SJCRH30 (cell line): Measurements from ENCODE around the gene NIPA2. TPM values are rescaled to one million over a fixed set of nuclear protein-coding genes. Genes with fewer than 3 reads are reported as not detected.

ENCODE experiments used
- DNase-seq, 2 experiments: peaks; one replicate each; pipeline ENCODE4 v3.0.0-alpha.2; 2015 to 2020
- H3K27ac ChIP-seq: fragments of 250-450 bp; sonication (Bioruptor Pico); 2 replicates; pipeline ENCODE4 v1.5.1; 2020; ENCODE audit warnings: mild to moderate bottlenecking, moderate library complexity
- H3K27me3 ChIP-seq: fragments of 250-450 bp; sonication (Bioruptor Pico); 2 replicates; pipeline ENCODE4 v1.5.1; 2020; ENCODE audit warnings: mild to moderate bottlenecking, moderate library complexity
- H3K36me3 ChIP-seq: fragments of 250-450 bp; sonication (Bioruptor Pico); 2 replicates; pipeline ENCODE4 v1.5.1; 2020; ENCODE audit warnings: mild to moderate bottlenecking, moderate library complexity
- H3K4me1 ChIP-seq: fragments of 250-450 bp; sonication (Bioruptor Pico); 2 replicates; pipeline ENCODE4 v1.5.1; 2020; ENCODE audit warnings: mild to moderate bottlenecking, moderate library complexity
- H3K4me3 ChIP-seq: fragments of 250-450 bp; sonication (Bioruptor Pico); 2 replicates; pipeline ENCODE4 v1.5.1; 2020; ENCODE audit warnings: mild to moderate bottlenecking, moderate library complexity
- H3K9me3 ChIP-seq: fragments of 250-450 bp; sonication (Bioruptor Pico); replicated peaks from 2 replicates; pipeline ENCODE4 v1.5.1; 2020; ENCODE audit warnings: mild to moderate bottlenecking, moderate library complexity
- total RNA-seq: library from RNA; depleted of rRNA; stranded (reverse); fragments of >200 nt; shearing (Covaris generic); gene quantifications from 2 replicates; pipeline ENCODE4 v1.2.3, GENCODE V29; 2014

The NIPA2 gene
- total RNA-seq, 1 experiment from 2014 or later = 108 TPM

DNA sequence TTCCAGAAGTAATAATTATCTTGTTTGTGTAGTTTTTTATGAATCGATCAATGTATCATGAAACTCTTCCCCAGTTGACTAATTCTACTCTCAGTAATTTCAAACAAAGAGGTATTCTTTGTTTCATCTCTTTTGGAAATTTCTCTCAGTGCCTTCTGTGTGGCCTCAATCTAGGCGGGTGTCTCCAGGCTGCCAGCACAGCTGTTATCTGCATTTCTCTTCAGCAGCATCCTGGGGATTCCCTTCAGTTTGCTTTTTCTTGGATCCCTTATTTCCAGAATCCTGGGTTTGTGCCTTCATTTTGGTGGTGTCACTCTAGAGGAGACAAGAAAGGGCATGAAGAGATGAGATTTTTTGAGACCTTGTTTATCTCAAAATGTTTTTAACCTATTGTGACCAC is 22.7 kb downstream of the NIPA2 start:
- Histone ChIP-seq H3K4me3 (no peak overlapping the region), H3K36me3 (peaks cover 82% of the 10 kb centered on the region), H3K27me3 (no peaks in the 10 kb centered on the region), H3K9me3 (no peaks in the 10 kb centered on the region), H3K4me1 (peaks cover 11% of the 10 kb centered on the region; the same call in 1 of the 2 replicates), H3K27ac (peak overlapping the region; percentile 11; the same call in 1 of the 2 replicates)
- peak; percentile 35 to 56 for DNase-seq

DNA sequence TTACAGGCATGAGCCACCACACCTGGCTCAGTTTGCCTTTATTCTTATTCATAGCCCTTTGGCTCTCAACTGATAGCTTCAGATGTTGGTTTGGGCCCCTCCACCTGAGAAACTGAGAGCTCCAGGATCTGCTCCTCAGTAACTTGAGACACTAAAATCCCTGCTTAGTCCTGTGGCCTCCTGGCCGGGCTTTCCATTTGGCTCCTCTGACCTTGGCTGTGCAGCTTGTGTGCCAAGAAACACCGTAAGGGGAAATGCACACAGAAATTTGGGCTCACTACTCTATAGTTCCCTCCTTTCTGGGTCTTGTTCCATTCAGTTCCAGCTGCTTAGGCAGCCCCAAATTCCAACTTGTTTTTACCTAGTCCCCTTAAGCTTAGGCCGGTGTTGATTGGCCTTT is 24.9 kb downstream of the NIPA2 start:
- DNase-seq = no peak
- Histone ChIP-seq H3K4me3 (no peak overlapping the region), H3K27ac (no peak overlapping the region), H3K4me1 (peaks cover 11% of the 10 kb centered on the region; the same call in 1 of the 2 replicates), H3K36me3 (peaks cover 86% of the 10 kb centered on the region), H3K27me3 (no peaks in the 10 kb centered on the region), H3K9me3 (no peaks in the 10 kb centered on the region)

DNA sequence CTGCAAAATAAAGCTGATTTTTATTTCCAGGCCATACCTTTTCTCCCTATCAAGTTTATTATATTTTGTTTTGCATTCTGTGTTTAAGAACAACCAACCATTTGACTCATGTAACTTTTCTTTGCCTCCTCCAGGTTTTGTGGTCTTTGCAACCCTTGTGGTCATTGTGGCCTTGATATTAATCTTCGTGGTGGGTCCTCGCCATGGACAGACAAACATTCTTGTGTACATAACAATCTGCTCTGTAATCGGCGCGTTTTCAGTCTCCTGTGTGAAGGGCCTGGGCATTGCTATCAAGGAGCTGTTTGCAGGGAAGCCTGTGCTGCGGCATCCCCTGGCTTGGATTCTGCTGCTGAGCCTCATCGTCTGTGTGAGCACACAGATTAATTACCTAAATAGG is 27.6 kb downstream of the NIPA2 start:
- H3K4me1 ChIP-seq = peaks cover 3% of the 10 kb centered on the region; the same call in 1 of the 2 replicates
- H3K27me3 ChIP-seq = no peaks in the 10 kb centered on the region
- no peak overlapping the region for H3K4me3 ChIP-seq
- peaks cover 90% of the 10 kb centered on the region for H3K36me3 ChIP-seq
- no peak overlapping the region for H3K27ac ChIP-seq
- DNase-seq = peak; percentile 29 to 31
- no peaks in the 10 kb centered on the region for H3K9me3 ChIP-seq

DNA sequence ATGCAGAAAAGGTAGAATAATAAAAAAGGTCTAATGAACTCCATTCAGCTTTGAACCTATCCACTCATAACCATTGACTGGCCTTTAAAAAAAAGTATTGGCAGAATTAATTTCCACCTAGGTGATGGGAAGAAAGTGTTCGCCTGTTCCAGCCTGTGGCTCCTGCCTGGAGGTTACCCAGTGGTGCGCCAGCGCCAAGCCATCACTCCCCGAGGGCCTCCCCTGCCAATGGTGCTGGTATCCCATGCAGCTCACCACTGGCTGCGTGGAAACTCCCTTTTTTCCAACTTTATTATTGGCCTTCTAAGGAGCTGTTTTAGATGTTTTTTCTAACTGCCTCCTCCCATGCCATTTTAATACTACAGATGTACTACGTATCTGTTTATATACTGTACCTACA is 29.4 kb downstream of the NIPA2 start:
- Histone ChIP-seq H3K36me3 (peaks cover 81% of the 10 kb centered on the region), H3K4me3 (no peak overlapping the region), H3K9me3 (no peaks in the 10 kb centered on the region), H3K27ac (no peak overlapping the region), H3K4me1 (peaks cover 6% of the 10 kb centered on the region), H3K27me3 (no peaks in the 10 kb centered on the region)
- no peak for DNase-seq

DNA sequence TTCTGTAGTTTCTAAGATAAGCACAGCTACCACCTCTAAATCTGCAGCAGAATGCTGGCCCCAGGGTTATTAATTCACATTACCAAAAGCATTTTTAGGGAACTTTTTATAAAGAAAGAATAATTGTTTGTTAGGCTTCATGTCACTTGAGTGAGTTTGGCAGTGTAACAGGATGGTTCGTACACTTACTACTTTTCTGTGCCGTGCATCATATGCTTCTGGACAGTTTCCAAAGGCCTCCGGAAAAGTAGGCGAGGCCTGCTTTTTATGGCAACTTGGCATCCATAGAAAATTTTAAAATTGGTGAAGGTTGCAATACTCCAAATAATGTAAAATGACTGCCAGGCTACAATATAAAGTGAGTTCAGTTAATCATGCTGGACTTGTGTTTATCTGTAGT is 30.0 kb downstream of the NIPA2 start:
- Histone ChIP-seq H3K4me3 (no peak overlapping the region), H3K9me3 (no peaks in the 10 kb centered on the region), H3K36me3 (peaks cover 77% of the 10 kb centered on the region), H3K27ac (no peak overlapping the region), H3K27me3 (no peaks in the 10 kb centered on the region), H3K4me1 (peaks cover 12% of the 10 kb centered on the region)
- DNase-seq = no peak

DNA sequence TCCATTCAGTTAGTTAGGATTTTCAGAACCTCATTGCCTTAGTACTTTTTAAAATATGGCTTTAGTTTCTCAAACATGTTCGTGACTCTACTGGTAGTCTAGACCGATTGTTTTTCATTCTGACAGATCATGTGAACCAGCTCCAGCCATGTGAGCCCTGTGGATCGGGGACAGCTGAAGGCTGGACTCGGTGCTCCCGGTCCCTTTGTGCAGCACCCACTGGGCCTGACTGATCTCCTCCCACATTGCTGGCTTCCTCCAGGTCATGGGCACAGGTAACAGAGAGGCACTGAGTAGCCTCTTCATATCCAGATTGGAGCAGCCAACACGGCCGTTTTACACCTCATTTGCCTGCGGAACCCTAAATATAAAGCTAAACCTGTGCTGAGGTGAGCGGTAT is 30.5 kb downstream of the NIPA2 start:
- no peak for DNase-seq
- Histone ChIP-seq H3K27me3 (no peaks in the 10 kb centered on the region), H3K4me1 (peaks cover 16% of the 10 kb centered on the region), H3K36me3 (peaks cover 74% of the 10 kb centered on the region), H3K4me3 (no peak overlapping the region), H3K27ac (no peak overlapping the region), H3K9me3 (no peaks in the 10 kb centered on the region)

DNA sequence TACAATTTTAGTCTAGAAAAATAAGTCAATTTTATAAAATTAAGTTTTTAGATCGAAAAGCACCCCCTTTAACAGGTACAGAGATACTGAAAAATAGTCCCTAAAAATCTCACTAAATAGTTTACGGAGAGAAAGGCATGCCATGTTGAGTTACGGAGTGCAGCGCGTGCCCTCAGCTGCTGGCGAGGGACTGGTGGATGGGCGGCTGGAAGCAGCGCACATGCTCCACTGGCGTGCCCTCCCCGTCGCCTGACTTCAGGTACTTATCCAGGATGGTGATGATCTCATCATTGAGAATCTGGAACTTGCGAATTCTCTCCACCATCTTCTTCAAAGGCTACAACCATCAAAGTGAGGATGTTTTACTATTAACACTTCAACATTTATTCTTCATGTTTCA is 31.4 kb downstream of the NIPA2 start:
- Histone ChIP-seq H3K4me1 (peaks cover 16% of the 10 kb centered on the region), H3K9me3 (no peaks in the 10 kb centered on the region), H3K36me3 (peaks cover 65% of the 10 kb centered on the region), H3K27ac (no peak overlapping the region), H3K4me3 (no peak overlapping the region), H3K27me3 (no peaks in the 10 kb centered on the region)
- DNase-seq = no peak

DNA sequence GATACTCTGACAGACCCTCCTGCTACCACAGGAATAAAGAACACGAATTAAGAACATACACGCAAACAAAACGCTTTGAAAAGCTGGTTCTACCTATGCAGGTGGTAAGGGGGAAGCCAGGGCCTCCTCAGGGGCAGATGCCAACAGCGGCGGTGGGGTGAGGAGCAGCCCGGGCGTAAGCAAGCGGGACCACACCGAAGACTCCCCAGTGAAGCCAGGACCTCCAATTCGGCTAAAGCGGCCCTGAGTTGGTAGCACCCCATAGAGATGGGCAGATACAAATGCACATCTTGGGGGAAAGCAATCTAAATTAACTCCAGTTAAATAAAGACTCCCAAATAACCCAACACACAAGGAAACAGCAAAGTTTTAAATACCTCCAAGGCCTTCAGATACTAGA is 32.4 kb downstream of the NIPA2 start:
- Histone ChIP-seq H3K36me3 (peaks cover 57% of the 10 kb centered on the region), H3K27ac (no peak overlapping the region), H3K4me3 (no peak overlapping the region), H3K4me1 (peaks cover 22% of the 10 kb centered on the region), H3K27me3 (no peaks in the 10 kb centered on the region), H3K9me3 (no peaks in the 10 kb centered on the region)
- DNase-seq = no peak

DNA sequence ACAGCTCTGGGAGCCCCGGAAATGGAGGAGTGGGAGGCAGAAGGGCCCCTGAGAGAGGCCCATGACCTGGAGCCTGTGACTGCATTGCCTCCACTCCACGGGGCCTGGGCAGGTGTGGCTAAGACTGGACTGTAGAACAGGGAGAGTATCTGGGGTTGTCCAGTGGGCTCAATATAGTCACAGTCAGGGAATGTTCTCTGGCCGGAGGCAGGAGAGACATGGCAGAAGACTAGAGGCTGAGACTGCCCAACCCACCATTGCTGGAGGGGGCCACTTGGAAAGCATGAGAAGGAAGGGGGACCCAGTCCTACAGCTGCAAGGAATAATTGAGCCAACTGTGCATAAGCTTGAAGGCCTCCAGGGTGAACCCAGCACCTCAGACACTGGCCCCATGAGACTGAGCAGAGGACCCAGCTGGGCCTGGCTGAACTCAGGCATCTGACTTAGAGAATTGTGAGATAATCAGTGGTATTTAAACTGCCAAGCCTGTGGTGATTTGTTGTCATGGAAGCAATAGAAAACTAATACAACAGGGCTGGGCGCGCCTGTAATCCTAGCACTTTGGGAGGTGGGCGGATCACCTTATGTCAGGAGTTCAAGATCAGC is 33.1 kb downstream of the NIPA2 start:
- no peak overlapping the region for H3K4me3 ChIP-seq
- H3K27ac ChIP-seq = no peak overlapping the region
- peaks cover 49% of the 10 kb centered on the region for H3K36me3 ChIP-seq
- no peak for DNase-seq
- peaks cover 25% of the 10 kb centered on the region for H3K4me1 ChIP-seq
- no peaks in the 10 kb centered on the region for H3K27me3 ChIP-seq
- H3K9me3 ChIP-seq = no peaks in the 10 kb centered on the region

DNA sequence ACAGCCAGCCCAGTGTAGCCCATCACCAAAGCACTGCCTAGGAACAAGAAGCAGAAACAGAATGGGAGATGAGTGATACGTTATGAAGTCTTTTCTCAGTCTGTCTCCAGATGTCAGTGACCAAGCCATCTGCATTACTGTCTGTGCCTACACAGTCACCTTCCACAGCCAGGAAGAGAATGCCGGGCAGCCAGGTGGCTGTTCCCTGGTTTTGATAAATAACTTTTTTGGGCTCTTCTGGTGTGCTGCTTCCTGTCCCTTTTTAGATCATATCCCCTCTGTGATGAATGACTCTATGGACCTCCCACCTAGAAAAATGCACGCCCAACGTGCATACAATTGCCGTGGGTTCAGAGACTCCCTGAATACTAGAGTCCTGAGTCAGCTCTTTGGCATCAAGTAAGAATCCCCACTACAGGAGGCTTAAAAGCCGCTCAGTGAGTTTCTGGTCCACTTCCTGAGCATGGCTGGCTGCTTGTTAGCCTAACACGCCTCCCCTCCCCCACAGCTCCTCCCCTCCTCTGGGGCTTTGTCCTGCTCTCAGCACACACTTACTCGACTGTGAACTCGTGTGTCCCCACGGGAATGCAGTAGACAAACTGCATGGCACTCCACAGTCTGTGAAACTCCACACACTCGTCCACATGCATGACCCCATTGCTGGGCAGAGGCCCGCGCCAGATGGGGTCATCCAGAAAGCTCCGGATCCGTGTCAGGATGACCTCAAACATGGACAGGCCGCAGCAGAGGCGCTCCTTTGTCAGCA is 34.7 kb downstream of the NIPA2 start:
- H3K36me3 ChIP-seq = peaks cover 34% of the 10 kb centered on the region
- H3K4me3 ChIP-seq = no peak overlapping the region
- H3K4me1 ChIP-seq = peaks cover 25% of the 10 kb centered on the region
- H3K27me3 ChIP-seq = no peaks in the 10 kb centered on the region
- H3K9me3 ChIP-seq = no peaks in the 10 kb centered on the region
- H3K27ac ChIP-seq = peak overlapping the region; percentile 60
- DNase-seq = peak; percentile 67 to 77

DNA sequence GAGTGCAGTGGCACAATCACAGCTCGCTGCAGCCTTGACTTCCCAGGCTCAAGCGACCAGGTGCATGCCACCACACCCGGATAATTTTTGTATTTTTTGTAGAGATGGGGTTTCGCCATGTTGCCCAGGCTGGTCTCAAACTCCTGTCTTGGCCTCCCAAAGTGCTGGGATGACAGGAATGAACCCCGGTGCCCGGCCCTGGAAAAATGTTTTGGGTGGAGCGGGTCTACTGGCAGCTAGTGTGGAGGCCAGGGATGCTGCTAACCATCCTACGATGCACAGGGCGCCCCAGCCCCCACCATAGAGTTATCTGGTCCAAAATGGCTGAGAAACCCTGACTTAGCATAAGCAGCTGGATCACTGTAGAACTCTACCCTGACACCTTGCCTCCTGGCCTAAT is 35.4 kb downstream of the NIPA2 start:
- Histone ChIP-seq H3K4me3 (no peak overlapping the region), H3K4me1 (peaks cover 25% of the 10 kb centered on the region), H3K27me3 (no peaks in the 10 kb centered on the region), H3K27ac (peak overlapping the region; percentile 60; the same call in 1 of the 2 replicates), H3K9me3 (no peaks in the 10 kb centered on the region), H3K36me3 (peaks cover 27% of the 10 kb centered on the region)
- no peak for DNase-seq

DNA sequence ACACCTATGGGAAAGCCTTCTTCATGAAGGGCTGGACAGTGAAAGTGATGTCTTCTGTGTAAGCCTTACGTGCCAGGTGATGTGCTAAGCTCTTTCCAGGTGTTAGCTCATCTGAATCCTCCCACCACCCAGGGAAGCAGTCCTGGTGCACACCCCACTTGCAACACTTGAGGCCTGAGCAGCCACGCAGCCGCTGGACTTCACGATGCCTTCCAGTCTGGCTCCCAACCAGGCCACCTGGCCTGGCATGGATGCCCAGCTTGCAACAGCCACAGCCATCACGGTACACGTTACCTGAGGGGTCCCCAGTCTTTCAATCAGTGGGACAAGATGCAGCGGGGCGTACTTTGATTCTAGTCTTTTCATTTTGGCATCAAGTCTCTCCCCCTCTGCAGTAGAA is 35.8 kb downstream of the NIPA2 start:
- Histone ChIP-seq H3K27me3 (no peaks in the 10 kb centered on the region), H3K27ac (no peak overlapping the region), H3K4me1 (peaks cover 25% of the 10 kb centered on the region), H3K9me3 (no peaks in the 10 kb centered on the region), H3K36me3 (peaks cover 23% of the 10 kb centered on the region), H3K4me3 (no peak overlapping the region)
- DNase-seq = no peak

DNA sequence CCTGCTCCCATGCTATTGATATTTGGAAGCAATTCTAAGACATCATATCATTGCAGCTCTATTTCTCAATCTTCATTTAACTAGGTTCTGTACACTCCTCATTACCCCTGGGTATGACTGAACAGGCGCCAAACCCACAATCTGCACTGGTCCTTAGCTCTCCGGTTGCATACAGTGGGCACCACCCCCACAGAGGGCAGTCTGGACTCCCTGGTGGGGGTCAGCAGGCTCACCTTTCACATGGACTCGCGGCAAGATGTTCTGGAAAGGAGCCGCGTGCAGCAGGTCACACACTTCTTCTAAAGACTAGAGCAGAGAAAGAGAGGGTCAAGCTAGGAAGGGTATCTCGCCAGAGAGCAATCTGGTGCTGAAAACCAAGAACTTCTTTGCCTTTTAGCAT is 36.5 kb downstream of the NIPA2 start:
- H3K9me3 ChIP-seq = no peaks in the 10 kb centered on the region
- H3K36me3 ChIP-seq = peaks cover 16% of the 10 kb centered on the region
- H3K4me3 ChIP-seq = no peak overlapping the region
- H3K27me3 ChIP-seq = no peaks in the 10 kb centered on the region
- DNase-seq = no peak
- H3K27ac ChIP-seq = no peak overlapping the region
- peaks cover 25% of the 10 kb centered on the region for H3K4me1 ChIP-seq

DNA sequence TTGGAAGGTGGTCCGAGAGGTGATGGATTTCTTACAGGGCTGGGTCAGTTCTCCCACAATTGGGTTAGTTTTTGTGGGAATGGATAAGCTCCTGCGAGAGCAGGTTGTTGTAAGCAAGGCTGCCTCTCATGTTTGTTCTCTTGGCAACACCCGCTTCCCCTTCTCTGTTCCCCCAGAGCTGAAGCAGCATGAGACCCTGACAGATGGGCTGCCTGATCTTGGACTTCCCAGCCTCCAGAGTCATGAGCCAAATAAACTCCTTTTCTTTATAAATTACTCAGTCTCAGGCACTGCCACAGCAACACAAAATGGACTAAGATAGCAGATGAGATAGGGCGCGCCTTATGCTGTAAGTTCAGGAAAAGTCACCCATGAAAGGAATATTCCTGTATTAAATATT is 38.7 kb downstream of the NIPA2 start:
- H3K9me3 ChIP-seq = no peaks in the 10 kb centered on the region
- no peak overlapping the region for H3K27ac ChIP-seq
- H3K36me3 ChIP-seq = peaks cover 2% of the 10 kb centered on the region; the same call in 1 of the 2 replicates
- no peak for DNase-seq
- H3K4me1 ChIP-seq = peaks cover 25% of the 10 kb centered on the region
- H3K27me3 ChIP-seq = no peaks in the 10 kb centered on the region
- no peak overlapping the region for H3K4me3 ChIP-seq

DNA sequence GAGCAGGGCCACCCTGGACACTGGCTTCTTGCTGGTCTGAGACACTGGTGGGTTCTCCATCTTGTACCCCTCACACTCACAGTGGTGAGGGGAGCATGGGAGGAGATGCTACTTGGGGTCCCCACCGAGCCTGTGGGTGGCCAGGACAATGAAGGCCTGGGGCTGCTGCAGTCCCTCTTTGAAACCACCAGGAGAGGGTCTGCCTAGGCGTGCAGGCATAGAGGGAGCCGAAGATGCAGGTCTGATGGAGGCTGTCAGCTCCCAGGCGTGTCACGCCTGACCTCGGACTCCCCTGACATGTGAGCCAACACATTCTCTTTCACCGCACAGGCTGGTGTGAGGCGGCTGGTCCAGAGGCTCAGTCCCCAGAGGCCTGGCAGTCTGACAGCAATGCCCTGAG is 39.1 kb downstream of the NIPA2 start:
- peaks cover 2% of the 10 kb centered on the region; the same call in 1 of the 2 replicates for H3K36me3 ChIP-seq

More for the DNA sequence above, 39.1 kb downstream of the NIPA2 start:
- Histone ChIP-seq H3K9me3 (no peaks in the 10 kb centered on the region), H3K27ac (no peak overlapping the region), H3K4me1 (peaks cover 22% of the 10 kb centered on the region), H3K27me3 (no peaks in the 10 kb centered on the region), H3K4me3 (no peak overlapping the region)
- no peak for DNase-seq
